ENCODE results near the gene BTBD19. TPM values are rescaled to one million over a fixed set of nuclear protein-coding genes. Genes with fewer than 3 reads are reported as not detected.

BTBD19 gene
- total and polyA plus RNA-seq, 2 of the 8 experiments (the other 6 are each of a cell fraction or from before 2014, with no cell fraction given), result 1.1 TPM

GRCh38 chr1:44807364-44808062, 810 bp upstream of the BTBD19 start:
- no peaks in the 10 kb centered on the region for H3K79me2 ChIP-seq (ENCODE audit: control insufficient read depth in 1 of 2, insufficient read depth in 2 of 2, low read length in 2 of 2)
- peak overlapping the region; percentile 92 for H4K91ac ChIP-seq (replicated peaks; ENCODE audit: insufficient read length, low read length)
- peak overlapping the region; percentile 71 for H2BK120ac ChIP-seq (replicated peaks; ENCODE audit: low read depth, low read length)
- H3K9ac ChIP-seq (replicated peaks in 1 of 4; ENCODE audit: extremely low read depth in 1 of 4, low read depth in 3 of 4, low read length in 3 of 4), result peak overlapping the region in 3 of 4 experiments; percentile 42 to 80 (median 74); a peak in 4 of 7 replicates
- peak overlapping the region; percentile 84; the same call in 1 of the 2 replicates for H4K8ac ChIP-seq (ENCODE audit: extremely low read depth, insufficient read depth, low read length)
- H3K14ac ChIP-seq (ENCODE audit: insufficient read length), result no peak overlapping the region
- no peaks in the 10 kb centered on the region for H3K9me3 ChIP-seq (ENCODE audit: insufficient read depth in 2 of 2, low read depth in 1 of 2, low read length in 1 of 2)
- peak overlapping the region; percentile 84 for H3K18ac ChIP-seq (ENCODE audit: extremely low read depth, low read length)
- H2AFZ ChIP-seq (ENCODE audit: low read length), result no peak overlapping the region
- POLR2A ChIA-PET (ENCODE audit: partially characterized antibody), result interaction anchor here (0.6 to 19.2 kb wide), 18 partner anchors 8 to 527 kb away, joined by 3 to 547 read pairs (median 11); partner anchors contain the start of genes BEST4, PLK3 and RPS8
- CTCF ChIA-PET (ENCODE audit: partially characterized antibody), result interaction anchor here (0.5 to 5.4 kb wide), 12 partner anchors 11 to 84 kb away, joined by 3 to 37 read pairs (median 10); partner anchors contain the start of genes BEST4 and RNU5D-1
- H2BK12ac ChIP-seq (ENCODE audit: low read depth, low read length), result peak overlapping the region; percentile 100
- peak overlapping the region; percentile 71 for H3K4ac ChIP-seq (replicated peaks; ENCODE audit: insufficient read length, low read depth, low read length)
- no peaks in the 10 kb centered on the region for H3K23me2 ChIP-seq (ENCODE audit: low read depth, low read length)
- FAIRE-seq (peak; percentile 63), DNase-seq (ENCODE audit: low read depth in 1 of 2, low spot score in 2 of 2) (peak in 1 of 2 experiments; percentile 89)
- H4K5ac ChIP-seq (ENCODE audit: insufficient read length, low read depth, low read length), result peak overlapping the region; percentile 69
- peaks cover 10 to 37% (median 28%) of the 10 kb centered on the region in 4 experiments for H3K4me1 ChIP-seq (replicated peaks in 1 of 4; ENCODE audit: control insufficient read depth in 3 of 4, insufficient read depth in 4 of 4, low read length in 3 of 4)
- H2BK15ac ChIP-seq (ENCODE audit: low read length), result peak overlapping the region; percentile 100; the same call in 1 of the 2 replicates
- H3K4me3 ChIP-seq (ENCODE audit: extremely low read depth in 1 of 4, insufficient read depth in 2 of 4, low read depth in 3 of 4, low read length in 4 of 4), result peak overlapping the region in 2 of 4 experiments; percentile 5 to 37; a peak in 3 of 8 replicates
- peak overlapping the region; percentile 56 to 58 for H3K4me2 ChIP-seq (ENCODE audit: insufficient read depth in 1 of 2, low read depth in 2 of 2, low read length in 2 of 2)
- H2BK5ac ChIP-seq (ENCODE audit: low read depth, low read length), result peak overlapping the region; percentile 98
- peaks cover 0 to 16% (median 6%) of the 10 kb centered on the region in 4 experiments; a peak in 5 of 8 replicates for H3K36me3 ChIP-seq (ENCODE audit: control insufficient read depth in 2 of 4, insufficient read depth in 4 of 4, low read length in 3 of 4)
- H3K27me3 ChIP-seq (replicated peaks in 1 of 4; ENCODE audit: control insufficient read depth in 3 of 4, extremely low read depth in 1 of 4, insufficient read depth in 3 of 4, low read length in 3 of 4), result peaks cover 0 to 4% (median 1%) of the 10 kb centered on the region in 4 experiments; a peak in 4 of 7 replicates
- H2AK5ac ChIP-seq (ENCODE audit: low read depth, low read length), result peak overlapping the region; percentile 97
- H3K23ac ChIP-seq (ENCODE audit: insufficient read length), result no peak overlapping the region
- peak overlapping the region; percentile 99 for H2BK20ac ChIP-seq (ENCODE audit: low read length)
- no peaks in the 10 kb centered on the region for H3K79me1 ChIP-seq (ENCODE audit: low read depth, low read length)
- no peak overlapping the region for H3K56ac ChIP-seq (replicated peaks; ENCODE audit: insufficient read length, low read depth, low read length)
- H3K27ac ChIP-seq (ENCODE audit: low read depth, low read length), result peak overlapping the region; percentile 96
- no peaks in the 10 kb centered on the region for H4K20me1 ChIP-seq (replicated peaks in 1 of 2; ENCODE audit: control insufficient read depth in 1 of 2, insufficient read depth in 2 of 2, low read length in 2 of 2)
- WGBS, 2 experiments (ENCODE audit: extremely low coverage in 1 of 2, insufficient coverage in 1 of 2, insufficient read length in 1 of 2, insufficient replicate concordance in 2 of 2, low coverage in 1 of 2, low lambda C conversion rate in 2 of 2, missing lambda C conversion rate in 1 of 2), result 56% methylated on average over 16 of the region's 16 CpGs; no CpG with 5 or more reads in 1 of the 2 experiments
- TF ChIP-seq SIX5 (IDR thresholded peaks at IDR 0.05; ENCODE audit: low read depth, low read length) (no peak), KDM5A (IDR thresholded peaks at IDR 0.05; ENCODE audit: low read length) (no peak), SP4 (IDR thresholded peaks at IDR 0.05; ENCODE audit: low read length) (no peak; the same call in 1 of the 2 replicates), BRCA1 (IDR thresholded peaks at IDR 0.05; ENCODE audit: low read depth, low read length) (no peak), TAF1 (IDR thresholded peaks at IDR 0.05; ENCODE audit: low read depth, low read length) (peak; percentile 27), CHD2 (IDR thresholded peaks at IDR 0.05; ENCODE audit: low read length) (no peak), E2F6 (IDR thresholded peaks at IDR 0.05) (peak; percentile 87), ATF2 (IDR thresholded peaks at IDR 0.05; ENCODE audit: low read length) (peak; percentile 38), CREB1 (IDR thresholded peaks at IDR 0.05) (peak; percentile 3), ZNF274 (IDR thresholded peaks at IDR 0.05; ENCODE audit: borderline replicate concordance, extremely low read depth, low read length) (no peak)

Data from H1 (cell line).